GM15510 (cell line): ENCODE measurements around the gene HIF1AN.
A peak's percentile ranks its signal among the peaks of the same experiment; 100 is the strongest.

ENCODE experiments used
- POLR2A ChIP-seq: IDR thresholded peaks from 3 replicates; pipeline ENCODE4 v1.6.1; 2011; ENCODE audit warnings: borderline replicate concordance; ENCODE audit not compliant: insufficient read length; ENCODE audit errors: extremely low read depth

HIF1AN gene

GRCh38 chr10:100510533-100511308, 25.0 kb upstream of the HIF1AN start:
- TF ChIP-seq POLR2A, result no peak

GRCh38 chr10:100515612-100516011, 20.1 kb upstream of the HIF1AN start:
- TF ChIP-seq POLR2A, result no peak

GRCh38 chr10:100516847-100517246, 18.9 kb upstream of the HIF1AN start:
- no peak for TF ChIP-seq POLR2A

- no peak for TF ChIP-seq POLR2A
These were observed 16.9 kb upstream of the HIF1AN start for GRCh38 chr10:100518761-100519241.

- TF ChIP-seq POLR2A, result no peak
These were observed 16.3 kb upstream of the HIF1AN start, which contains the start of gene SEC31B for GRCh38 chr10:100519311-100520051. Gene SEC31B (minus strand): TSS chr10:100519861. CDS start chr10:100516952, 2,909 bp downstream.

GRCh38 chr10:100520811-100521210, 14.9 kb upstream of the HIF1AN start:
- no peak for TF ChIP-seq POLR2A

GRCh38 chr10:100522107-100522801, 13.5 kb upstream of the HIF1AN start:
- no peak for TF ChIP-seq POLR2A

- no peak for TF ChIP-seq POLR2A
These were observed 12.8 kb upstream of the HIF1AN start for GRCh38 chr10:100522945-100523344.

GRCh38 chr10:100524206-100524605, 11.5 kb upstream of the HIF1AN start:
- TF ChIP-seq POLR2A, result no peak

- no peak for TF ChIP-seq POLR2A
These were observed 11.1 kb upstream of the HIF1AN start for GRCh38 chr10:100524638-100525037.

- TF ChIP-seq POLR2A, result no peak
These were observed 7.4 kb upstream of the HIF1AN start for GRCh38 chr10:100528123-100528886.

- no peak for TF ChIP-seq POLR2A
These were observed 6.7 kb upstream of the HIF1AN start for GRCh38 chr10:100528921-100529474.

- TF ChIP-seq POLR2A, result peak; percentile 83
These were observed 6.1 kb upstream of the HIF1AN start, which contains the start of gene NDUFB8 for GRCh38 chr10:100529475-100530298. Gene NDUFB8 (minus strand): TSS chr10:100529871. CDS start chr10:100529851, 20 bp downstream.

GRCh38 chr10:100531761-100532160, 4.0 kb upstream of the HIF1AN start:
- no peak for TF ChIP-seq POLR2A

- TF ChIP-seq POLR2A, result no peak
These were observed 1.0 kb upstream of the HIF1AN start for GRCh38 chr10:100534726-100535125.
